IMR-90 (cell line): ENCODE data around the gene COL20A1.

Source experiments
- CTCF ChIP-seq: conservative IDR thresholded peaks from 2 replicates; pipeline ENCODE4 v1.5.1; 2012; ENCODE audit warnings: mild to moderate bottlenecking, low read depth, low read length, improper control_type of control experiment
- MAFK ChIP-seq: IDR thresholded peaks from 2 replicates; pipeline ENCODE4 v1.6.1; 2012; ENCODE audit warnings: low read depth, low read length, improper control_type of control experiment
- MXI1 ChIP-seq: IDR thresholded peaks from 2 replicates; pipeline ENCODE4 v1.6.1; 2012; ENCODE audit warnings: low read depth, mild to moderate bottlenecking, low read length, moderate library complexity, borderline replicate concordance

GRCh38 chr20:63295422-63295821, 2.4 kb downstream of the COL20A1 start:
- TF ChIP-seq CTCF: no peak; the same call in 1 of the 2 replicates
- no peak for TF ChIP-seq MAFK
- TF ChIP-seq MXI1: no peak
